Osteoblast (primary cell): ENCODE results near the gene PIP5K1B. TPM values are rescaled to one million over a fixed set of nuclear protein-coding genes. Genes with fewer than 3 reads are reported as not detected.

Experiments
- DNase-seq: peaks from one replicate; pipeline ENCODE4 v3.0.0; 2011; ENCODE audit warnings: low spot score, mixed read lengths; ENCODE audit not compliant: insufficient read length; ENCODE audit errors: missing footprints
- H2AFZ ChIP-seq: 2 replicates; pipeline ENCODE4 v1.6.0; 2011; ENCODE audit warnings: mild to moderate bottlenecking, low read length
- H3K27ac ChIP-seq: 2 replicates; pipeline ENCODE4 v1.5.1; 2011; ENCODE audit warnings: mild to moderate bottlenecking, low read depth, low read length, moderate library complexity
- H3K27me3 ChIP-seq: 2 replicates; pipeline ENCODE4 v1.6.0; 2012; ENCODE audit warnings: mild to moderate bottlenecking, control low read depth, inconsistent platforms, low read length, moderate library complexity; ENCODE audit not compliant: insufficient read depth
- H3K36me3 ChIP-seq: 2 replicates; pipeline ENCODE4 v1.5.1; 2011; ENCODE audit warnings: mild to moderate bottlenecking, low read length, control low read depth, moderate library complexity; ENCODE audit not compliant: insufficient read depth
- H3K4me1 ChIP-seq: 2 replicates; pipeline ENCODE4 v1.5.1; 2011; ENCODE audit warnings: mild to moderate bottlenecking, low read length, control low read depth, moderate library complexity; ENCODE audit not compliant: insufficient read depth
- H3K4me2 ChIP-seq: 2 replicates; pipeline ENCODE4 v1.6.0; 2011; ENCODE audit warnings: mild to moderate bottlenecking, low read length; ENCODE audit not compliant: insufficient read depth
- H3K4me3 ChIP-seq: fragments of 200-600 bp; sonication (generic); 3 replicates; pipeline ENCODE4 v1.5.1; 2012; ENCODE audit warnings: mild to moderate bottlenecking, low read length, inconsistent platforms; ENCODE audit not compliant: insufficient read depth
- H3K79me2 ChIP-seq: 2 replicates; pipeline ENCODE4 v1.6.0; 2012; ENCODE audit warnings: mild to moderate bottlenecking, low read length, control low read depth, inconsistent platforms; ENCODE audit not compliant: insufficient read depth
- H3K9me3 ChIP-seq: 2 replicates; pipeline ENCODE4 v1.5.1; 2011; ENCODE audit warnings: low read depth, low read length, control low read depth
- H4K20me1 ChIP-seq: 2 replicates; pipeline ENCODE4 v1.6.0; 2012; ENCODE audit warnings: mild to moderate bottlenecking, low read length, control low read depth; ENCODE audit not compliant: insufficient read depth
- CTCF ChIP-seq: IDR thresholded peaks from 2 replicates; pipeline ENCODE4 v1.5.1; 2011; ENCODE audit warnings: mild to moderate bottlenecking, low read depth, low read length, moderate library complexity; ENCODE audit errors: extremely low read depth
- total RNA-seq: library from RNA; depleted of rRNA; stranded (reverse); fragments of >200 nt; gene quantifications from 2 replicates; pipeline ENCODE4 v1.2.3, GENCODE V29; 2012

The PIP5K1B gene
- total RNA-seq, 1 donor, result not detected

GRCh38 chr9:68895741-68896478 lies 190.9 kb downstream of the PIP5K1B start:
- H3K4me2 ChIP-seq, result peak overlapping the region; percentile 29
- no peak overlapping the region for H3K27ac ChIP-seq
- H3K36me3 ChIP-seq, result no peaks in the 10 kb centered on the region
- peak; percentile 53 for DNase-seq
- H3K4me1 ChIP-seq, result no peaks in the 10 kb centered on the region
- no peaks in the 10 kb centered on the region for H3K9me3 ChIP-seq
- H3K4me3 ChIP-seq, result no peak overlapping the region
- H2AFZ ChIP-seq, result no peak overlapping the region
- TF ChIP-seq CTCF, result no peak
- H3K79me2 ChIP-seq, result no peaks in the 10 kb centered on the region
- no peaks in the 10 kb centered on the region for H4K20me1 ChIP-seq
- H3K27me3 ChIP-seq, result no peaks in the 10 kb centered on the region

- DNase-seq, result no peak
- Histone ChIP-seq H3K9me3 (no peaks in the 10 kb centered on the region), H3K4me1 (no peaks in the 10 kb centered on the region), H2AFZ (no peak overlapping the region), H3K79me2 (no peaks in the 10 kb centered on the region), H3K4me2 (peak overlapping the region; percentile 29), H3K27me3 (no peaks in the 10 kb centered on the region), H4K20me1 (no peaks in the 10 kb centered on the region), H3K36me3 (no peaks in the 10 kb centered on the region), H3K4me3 (no peak overlapping the region), H3K27ac (no peak overlapping the region)
- no peak for TF ChIP-seq CTCF
Observed at GRCh38 chr9:68896486-68896885, 191.4 kb downstream of the PIP5K1B start.

DNA sequence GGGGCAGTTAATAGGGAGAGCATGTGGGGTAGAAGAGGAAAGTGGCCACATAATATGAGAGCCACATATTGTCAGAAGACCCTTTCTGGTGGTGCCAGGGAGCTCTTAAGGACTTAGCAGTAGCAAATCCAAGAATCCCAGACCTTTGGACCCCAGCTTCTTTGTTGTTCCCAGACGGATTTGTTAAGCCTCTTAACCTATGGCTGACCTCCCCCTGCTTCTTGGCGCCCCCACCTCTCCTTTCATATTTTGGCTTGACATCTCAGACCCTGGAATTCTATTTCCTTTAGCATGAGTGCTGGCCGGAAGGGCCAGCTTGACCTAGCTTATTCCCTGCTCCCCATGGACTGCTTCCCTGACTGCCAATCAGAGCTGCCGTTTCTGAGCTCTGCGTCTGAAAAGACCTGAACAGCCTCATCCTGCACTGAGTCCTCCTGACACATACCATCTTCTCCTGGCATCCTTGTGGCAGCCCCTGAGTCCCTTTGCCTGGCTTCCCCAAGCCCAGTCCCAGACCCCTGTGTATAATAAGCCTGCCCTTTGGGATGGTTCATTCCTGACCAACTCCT lies 192.6 kb downstream of the PIP5K1B start:
- Histone ChIP-seq H2AFZ (no peak overlapping the region), H3K4me1 (no peaks in the 10 kb centered on the region), H3K36me3 (no peaks in the 10 kb centered on the region), H3K4me3 (no peak overlapping the region), H3K9me3 (no peaks in the 10 kb centered on the region), H3K79me2 (no peaks in the 10 kb centered on the region), H3K4me2 (no peak overlapping the region), H4K20me1 (no peaks in the 10 kb centered on the region), H3K27ac (no peak overlapping the region), H3K27me3 (no peaks in the 10 kb centered on the region)
- DNase-seq, result no peak
- no peak for TF ChIP-seq CTCF

GRCh38 chr9:68898781-68899439 lies 193.9 kb downstream of the PIP5K1B start:
- no peaks in the 10 kb centered on the region for H3K79me2 ChIP-seq
- no peak for TF ChIP-seq CTCF
- H4K20me1 ChIP-seq, result no peaks in the 10 kb centered on the region
- no peak for DNase-seq
- no peaks in the 10 kb centered on the region for H3K36me3 ChIP-seq
- no peak overlapping the region for H2AFZ ChIP-seq
- no peak overlapping the region for H3K27ac ChIP-seq
- H3K4me1 ChIP-seq, result no peaks in the 10 kb centered on the region
- no peak overlapping the region for H3K4me3 ChIP-seq
- H3K9me3 ChIP-seq, result no peaks in the 10 kb centered on the region
- no peak overlapping the region for H3K4me2 ChIP-seq
- no peaks in the 10 kb centered on the region for H3K27me3 ChIP-seq
